Thyroid gland (tissue), 4 donors: ENCODE results near the gene ZFHX3. TPM values are rescaled to one million over a fixed set of nuclear protein-coding genes. Genes with fewer than 3 reads are reported as not detected.
A peak's percentile ranks its signal among the peaks of the same experiment; 100 is the strongest.
"Not testable (repeated sequence)": the region's sequence is repeated elsewhere in the genome, so short reads cannot be mapped to it uniquely, and the experiment has no call there.

ENCODE experiments used
- DNase-seq, 2 donors: peaks; one replicate each; pipeline ENCODE4 v3.0.0-alpha.2; 2019
- H3K27ac ChIP-seq, 3 donors: fragments of 200-600 bp; sonication (generic); 1 replicate in 2 of 3; 2 replicates in 1 of 3; pipeline ENCODE4 v1.5.1; 2016 to 2019; ENCODE audit warnings: mild to moderate bottlenecking in 1 of 3, moderate library complexity in 1 of 3
- H3K27me3 ChIP-seq: fragments of 200-600 bp; sonication (generic); one replicate; pipeline ENCODE4 v1.5.1; 2019
- H3K36me3 ChIP-seq, 2 donors: fragments of 200-600 bp; sonication (generic); one replicate each; pipeline ENCODE4 v1.5.1; 2016 to 2019
- H3K4me1 ChIP-seq, 2 donors: fragments of 200-600 bp; sonication (generic); one replicate each; pipeline ENCODE4 v1.5.1; 2017 to 2019
- H3K4me3 ChIP-seq, 3 donors: fragments of 200-600 bp; sonication (generic); replicated peaks in 1 of 3; 1 replicate in 2 of 3; 2 replicates in 1 of 3; pipeline ENCODE4 v1.5.1; 2016; ENCODE audit warnings: mild to moderate bottlenecking in 1 of 3
- H3K9me3 ChIP-seq: fragments of 200-600 bp; sonication (generic); one replicate; pipeline ENCODE4 v1.5.1; 2017
- POLR2A ChIP-seq, 2 donors: fragments of 450-650 bp; IDR thresholded peaks; one replicate each; pipeline ENCODE4 v1.6.1; 2017; ENCODE audit warnings: antibody characterized with exemption in 2 of 2, mild to moderate bottlenecking in 2 of 2, moderate library complexity in 1 of 2
- WGBS, 2 donors: methylation state at CpG; one replicate each; pipeline ENCODE4 v1.1.5; 2017; 5-methylcytosine and 5-hydroxymethylcytosine counted together
- intact Hi-C: fragments of 100-400 bp; cut with DNase I; formaldehyde crosslinking; loops from one replicate; pipeline ENCODE4 v1.15.1; 2023
- total RNA-seq, 4 donors: library from RNA; depleted of rRNA; stranded (reverse); fragments of >200 nt; gene quantifications; one replicate each; pipeline ENCODE4 v1.2.3, GENCODE V29; 2016
- TF ChIP-seq, protein P1 (sequence below), 6 experiments: fragments of 200-600 bp in 3 of 6; fragments of 450-650 bp in 3 of 6; sonication (generic) in 3 of 6; IDR thresholded peaks; one replicate each; pipeline ENCODE4 v1.5.1; 2016 to 2019; ENCODE audit warnings: antibody characterized with exemption in 6 of 6, mild to moderate bottlenecking in 2 of 6, inconsistent platforms in 1 of 6, moderate library complexity in 1 of 6

Gene ZFHX3
- total RNA-seq, 4 donors from 2014 or later, result 27.4 to 92.9 (median 45.5) TPM

- Histone ChIP-seq H3K27me3 (no peaks in the 10 kb centered on the region), H3K4me3 (no peak overlapping the region), H3K9me3 (no peaks in the 10 kb centered on the region), H3K4me1 (peaks cover 37 to 70% of the 10 kb centered on the region in 2 donors), H3K36me3 (no peaks in the 10 kb centered on the region), H3K27ac (peak overlapping the region; percentile 17 to 68 (median 19))
- 55 to 68% methylated on average over 7 of the region's 7 CpGs for WGBS, 2 donors
- TF ChIP-seq POLR2A (IDR thresholded peaks at IDR 0.05), result no peak
- TF ChIP-seq, protein P1, sequence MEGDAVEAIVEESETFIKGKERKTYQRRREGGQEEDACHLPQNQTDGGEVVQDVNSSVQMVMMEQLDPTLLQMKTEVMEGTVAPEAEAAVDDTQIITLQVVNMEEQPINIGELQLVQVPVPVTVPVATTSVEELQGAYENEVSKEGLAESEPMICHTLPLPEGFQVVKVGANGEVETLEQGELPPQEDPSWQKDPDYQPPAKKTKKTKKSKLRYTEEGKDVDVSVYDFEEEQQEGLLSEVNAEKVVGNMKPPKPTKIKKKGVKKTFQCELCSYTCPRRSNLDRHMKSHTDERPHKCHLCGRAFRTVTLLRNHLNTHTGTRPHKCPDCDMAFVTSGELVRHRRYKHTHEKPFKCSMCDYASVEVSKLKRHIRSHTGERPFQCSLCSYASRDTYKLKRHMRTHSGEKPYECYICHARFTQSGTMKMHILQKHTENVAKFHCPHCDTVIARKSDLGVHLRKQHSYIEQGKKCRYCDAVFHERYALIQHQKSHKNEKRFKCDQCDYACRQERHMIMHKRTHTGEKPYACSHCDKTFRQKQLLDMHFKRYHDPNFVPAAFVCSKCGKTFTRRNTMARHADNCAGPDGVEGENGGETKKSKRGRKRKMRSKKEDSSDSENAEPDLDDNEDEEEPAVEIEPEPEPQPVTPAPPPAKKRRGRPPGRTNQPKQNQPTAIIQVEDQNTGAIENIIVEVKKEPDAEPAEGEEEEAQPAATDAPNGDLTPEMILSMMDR (IDR thresholded peaks at IDR 0.05), result no peak
- intact Hi-C loops, result no loop called here
- peak; percentile 49 to 52 for DNase-seq
Observed at GRCh38 chr16:72997141-72997542, 50.8 kb downstream of the ZFHX3 start.

DNA sequence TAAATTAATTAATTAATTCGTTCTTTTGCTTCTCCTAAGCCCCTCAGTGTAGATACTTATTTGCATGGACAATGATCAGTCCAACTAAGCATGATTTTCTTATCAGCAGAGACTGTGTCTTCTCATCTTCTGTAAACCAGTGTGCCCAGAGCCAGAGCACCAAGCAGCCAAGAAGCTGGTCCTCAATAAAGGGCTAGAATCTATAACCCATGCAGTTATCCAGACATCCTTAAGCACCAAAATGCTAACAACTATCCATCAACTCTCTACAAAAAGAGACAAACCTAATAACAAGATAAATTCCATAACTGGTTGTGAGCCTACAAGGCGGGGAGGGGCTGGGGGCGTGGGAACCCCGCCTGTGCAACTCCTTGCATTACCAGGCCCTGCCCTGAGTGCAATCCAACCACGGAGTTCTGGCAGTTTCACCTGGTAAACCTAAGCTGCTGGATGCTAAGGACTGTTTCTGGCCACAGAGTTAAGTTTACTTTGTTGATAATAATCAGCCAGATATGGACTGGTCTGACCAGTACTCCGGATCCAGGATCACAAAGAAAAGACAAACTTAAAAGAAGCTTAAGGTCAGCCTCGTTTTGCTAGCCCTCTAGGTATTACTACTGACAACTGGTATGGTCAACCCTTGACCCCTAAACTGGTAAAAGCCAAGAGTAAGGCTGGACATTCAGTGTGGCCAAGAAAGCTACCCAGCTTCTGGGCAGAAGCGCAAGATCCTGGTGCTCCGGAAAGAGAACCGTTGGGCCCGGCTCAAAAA, 51.5 kb downstream of the ZFHX3 start:
- peak; percentile 40 to 49 for DNase-seq
- intact Hi-C loops, result no loop called here
- no peaks in the 10 kb centered on the region for H3K9me3 ChIP-seq
- H3K27me3 ChIP-seq, result no peaks in the 10 kb centered on the region
- no peak overlapping the region for H3K4me3 ChIP-seq
- WGBS, 2 donors, result 62 to 70% methylated on average over 11 of the region's 11 CpGs
- H3K4me1 ChIP-seq, result peaks cover 43 to 75% of the 10 kb centered on the region in 2 donors
- no peaks in the 10 kb centered on the region for H3K36me3 ChIP-seq
- H3K27ac ChIP-seq, result peak overlapping the region; percentile 17 to 68 (median 19)
- TF ChIP-seq, protein P1 (IDR thresholded peaks at IDR 0.05), result no peak
- no peak for TF ChIP-seq POLR2A (IDR thresholded peaks at IDR 0.05)

DNA sequence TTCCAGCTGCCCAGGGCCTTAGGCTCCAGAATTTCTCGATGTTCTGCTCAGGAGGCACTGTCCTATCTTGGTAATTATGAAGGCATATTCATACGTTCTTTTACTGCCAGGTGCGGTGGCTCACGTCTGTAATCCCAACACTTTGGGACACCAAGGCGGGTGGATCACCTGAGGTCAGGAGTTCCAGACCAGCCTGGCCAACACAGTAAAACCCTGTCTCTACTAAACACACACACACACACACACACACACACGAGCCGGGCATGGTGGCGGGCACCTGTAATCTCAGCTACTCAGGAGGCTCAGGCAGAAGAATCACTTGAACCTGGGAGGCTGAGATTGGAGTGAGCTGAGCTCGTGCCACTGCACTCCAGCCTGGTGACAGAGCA, 52.1 kb downstream of the ZFHX3 start:
- H3K9me3 ChIP-seq, DNase-seq, intact Hi-C loops, H3K4me3 ChIP-seq, H3K27me3 ChIP-seq, H3K36me3 ChIP-seq: not testable (repeated sequence)
- 81 to 85% methylated on average over 9 of the region's 9 CpGs for WGBS, 2 donors
- H3K27ac ChIP-seq, result peak overlapping the region in 1 of 3 donors; percentile 68
- H3K4me1 ChIP-seq, result peaks cover 48 to 80% of the 10 kb centered on the region in 2 donors

- H3K9me3 ChIP-seq, result no peaks in the 10 kb centered on the region
- peaks cover 54 to 80% of the 10 kb centered on the region in 2 donors for H3K4me1 ChIP-seq
- H3K36me3 ChIP-seq, result no peaks in the 10 kb centered on the region
- intact Hi-C loops, result no loop called here
- no peak for DNase-seq
- no peak overlapping the region for H3K4me3 ChIP-seq
- TF ChIP-seq, protein P1 (IDR thresholded peaks at IDR 0.05), result peak in 2 of 6 experiments; percentile 18 to 35
- no peak for TF ChIP-seq POLR2A (IDR thresholded peaks at IDR 0.05)
- peak overlapping the region in 1 of 3 donors; percentile 68 for H3K27ac ChIP-seq
- H3K27me3 ChIP-seq, result no peaks in the 10 kb centered on the region
- 79 to 80% methylated on average over 18 of the region's 18 CpGs for WGBS, 2 donors
Observed at GRCh38 chr16:72995151-72995881, 52.6 kb downstream of the ZFHX3 start.

DNA sequence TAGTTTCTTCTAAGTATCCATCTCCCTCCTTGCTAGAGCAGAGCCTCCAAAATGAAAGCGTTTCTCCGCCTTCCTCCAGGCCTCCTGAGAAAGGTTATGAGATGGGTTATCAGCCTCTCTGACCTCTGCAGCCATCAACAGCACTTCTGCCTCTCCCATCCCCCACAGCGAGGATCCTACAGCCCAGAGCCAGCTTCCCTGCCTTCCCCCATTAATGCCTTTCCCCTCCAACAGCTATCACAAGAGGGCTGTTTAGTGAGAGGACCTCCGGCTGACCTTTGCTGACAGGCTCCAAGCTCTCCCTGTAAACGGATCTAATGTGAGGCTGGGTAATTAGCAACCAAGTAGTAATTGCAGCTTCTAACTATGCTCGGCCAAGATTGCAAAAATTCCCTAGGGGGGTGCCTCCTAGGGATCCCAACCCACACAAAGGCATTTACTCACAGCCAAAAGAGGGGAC, 55.8 kb downstream of the ZFHX3 start:
- no peak overlapping the region for H3K4me3 ChIP-seq
- H3K9me3 ChIP-seq, result no peaks in the 10 kb centered on the region
- DNase-seq, result no peak
- no peaks in the 10 kb centered on the region for H3K36me3 ChIP-seq
- 58 to 66% methylated on average over 6 of the region's 6 CpGs for WGBS, 2 donors
- no peaks in the 10 kb centered on the region for H3K27me3 ChIP-seq
- no peak for TF ChIP-seq POLR2A (IDR thresholded peaks at IDR 0.05)
- TF ChIP-seq, protein P1 (IDR thresholded peaks at IDR 0.05), result no peak
- H3K4me1 ChIP-seq, result peaks cover 70 to 86% of the 10 kb centered on the region in 2 donors
- peak overlapping the region in 2 of 3 donors; percentile 4 to 7 for H3K27ac ChIP-seq
- intact Hi-C loops, result no loop called here
